RPMI8226 (cell line): Measurements from ENCODE around the gene ENAM.
"Not testable (repeated sequence)": the region's sequence is repeated elsewhere in the genome, so short reads cannot be mapped to it uniquely, and the experiment has no call there.

ENCODE experiments used
- DNase-seq: peaks from one replicate; pipeline ENCODE4 v3.0.0-alpha.2; 2015

Gene ENAM

DNA sequence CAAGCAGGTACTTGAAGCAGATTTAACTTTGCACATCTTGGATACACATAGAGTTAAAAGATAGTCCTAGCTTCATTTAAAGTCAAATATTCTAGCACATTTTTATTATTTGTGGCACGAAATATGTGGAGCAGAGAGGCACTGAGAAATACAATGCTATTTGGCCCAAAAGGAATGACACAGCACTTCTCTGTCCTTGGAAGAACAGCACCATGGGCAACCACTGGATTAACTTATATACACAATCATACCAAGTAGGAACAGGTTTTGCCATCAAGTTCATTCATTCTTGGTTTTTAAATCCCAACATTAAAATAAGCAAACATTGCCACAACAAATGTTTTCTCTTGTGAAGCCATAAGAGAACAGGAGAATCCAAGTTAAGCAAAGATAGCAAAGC is 924 bp upstream of the ENAM start:
- DNase-seq, result no peak

- no peak for DNase-seq
Observed at GRCh38 chr4:70629469-70630090, 1.0 kb downstream of the ENAM start.

DNA sequence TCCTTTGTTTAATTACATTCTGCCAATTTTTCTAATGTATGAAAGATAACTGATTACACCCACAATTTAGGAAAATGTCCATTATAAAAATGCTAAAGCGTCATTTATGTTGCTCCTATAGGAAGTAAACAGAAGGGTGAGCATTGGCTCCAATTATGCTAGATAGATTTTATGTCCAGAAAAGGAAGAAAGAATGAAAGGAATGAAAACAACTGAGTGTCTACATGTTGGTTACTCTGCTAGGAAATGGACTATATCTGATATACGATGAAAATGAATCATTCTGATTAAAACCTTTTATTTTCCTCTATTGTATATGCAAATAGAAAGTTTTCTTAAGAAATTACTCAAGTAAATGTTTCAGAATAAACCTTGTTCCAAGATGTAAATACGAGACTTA is 1.6 kb downstream of the ENAM start:
- DNase-seq, result no peak

- no peak for DNase-seq
Observed at GRCh38 chr4:70632028-70632427, 3.5 kb downstream of the ENAM start.

- no peak for DNase-seq
Observed at GRCh38 chr4:70634482-70634881, 5.9 kb downstream of the ENAM start.

GRCh38 chr4:70637239-70637913 is 8.8 kb downstream of the ENAM start:
- no peak for DNase-seq

DNA sequence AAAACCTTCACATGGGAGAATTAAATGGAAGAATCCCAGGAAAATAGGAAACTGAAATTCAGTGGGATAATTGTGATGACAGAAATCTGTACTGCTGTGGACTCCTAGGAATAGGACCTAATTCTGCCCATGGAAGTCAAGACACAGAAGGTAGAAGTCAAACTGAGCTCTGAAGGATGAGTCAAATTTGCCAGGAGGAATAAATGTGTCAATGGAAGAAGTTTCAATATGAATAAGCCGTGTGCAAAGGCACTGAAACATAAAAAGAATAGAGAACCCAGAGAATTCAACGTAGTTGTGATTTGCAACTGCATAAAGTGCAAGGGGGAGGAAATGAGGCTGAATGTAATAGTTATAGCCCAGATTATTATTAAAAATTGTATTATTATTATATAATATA is 11.6 kb downstream of the ENAM start:
- DNase-seq, result no peak

GRCh38 chr4:70650741-70651140 is 22.2 kb downstream of the ENAM start:
- not testable (repeated sequence) for DNase-seq

DNA sequence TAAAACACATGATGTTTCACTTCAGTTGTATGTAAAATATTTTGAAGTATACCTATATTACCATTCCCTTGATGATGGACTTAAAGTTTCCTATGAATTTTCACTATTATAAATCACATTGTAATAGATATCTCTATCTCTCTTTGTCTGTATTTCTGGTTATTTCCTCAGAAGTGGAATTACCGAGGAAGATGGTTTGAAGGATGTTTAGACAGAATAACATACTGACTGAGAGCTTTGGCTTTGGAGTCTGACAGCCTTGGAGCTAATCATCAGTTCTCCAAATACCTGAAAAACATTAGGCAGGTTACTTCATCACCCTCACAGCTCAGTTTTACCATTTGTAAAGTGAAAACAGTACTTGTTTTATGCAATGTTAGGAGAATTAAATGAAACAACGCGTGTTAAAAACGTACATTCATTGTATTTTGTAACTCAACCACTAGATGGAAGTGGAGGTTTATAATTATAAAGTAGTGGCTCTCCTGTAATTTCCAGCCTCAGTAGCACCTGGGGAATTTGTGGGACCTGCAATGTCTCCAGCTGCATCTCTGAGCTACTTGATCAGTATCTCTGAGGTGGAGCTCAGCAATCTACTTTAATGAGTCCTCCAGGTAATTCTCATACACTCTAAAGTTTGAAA is 23.4 kb downstream of the ENAM start:
- DNase-seq, result peak; percentile 27

DNA sequence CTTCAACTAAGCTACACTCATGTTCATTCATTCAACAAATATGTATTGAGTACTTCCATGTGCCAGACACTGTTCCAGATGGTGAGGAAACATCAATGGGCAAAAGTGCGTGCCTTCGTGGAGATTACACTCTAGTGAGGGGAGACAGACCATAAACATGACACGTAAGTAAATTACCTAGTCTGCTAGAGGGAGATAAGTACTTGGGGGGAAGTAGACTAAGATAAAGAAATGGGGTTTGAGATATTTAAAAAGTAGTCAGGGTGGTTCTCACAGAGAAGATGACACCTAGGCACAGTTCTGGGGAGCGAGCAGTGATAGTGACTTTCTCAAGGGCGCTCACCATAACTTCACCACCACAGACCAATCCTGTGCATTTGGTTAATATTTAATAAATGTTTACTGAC is 26.1 kb downstream of the ENAM start:
- DNase-seq, result no peak

GRCh38 chr4:70657326-70657725 is 28.8 kb downstream of the ENAM start:
- DNase-seq, result no peak

- DNase-seq, result no peak
Observed at GRCh38 chr4:70658418-70658817, 29.9 kb downstream of the ENAM start.

- DNase-seq, result peak; percentile 52
Observed at GRCh38 chr4:70660106-70660505, 31.6 kb downstream of the ENAM start.

DNA sequence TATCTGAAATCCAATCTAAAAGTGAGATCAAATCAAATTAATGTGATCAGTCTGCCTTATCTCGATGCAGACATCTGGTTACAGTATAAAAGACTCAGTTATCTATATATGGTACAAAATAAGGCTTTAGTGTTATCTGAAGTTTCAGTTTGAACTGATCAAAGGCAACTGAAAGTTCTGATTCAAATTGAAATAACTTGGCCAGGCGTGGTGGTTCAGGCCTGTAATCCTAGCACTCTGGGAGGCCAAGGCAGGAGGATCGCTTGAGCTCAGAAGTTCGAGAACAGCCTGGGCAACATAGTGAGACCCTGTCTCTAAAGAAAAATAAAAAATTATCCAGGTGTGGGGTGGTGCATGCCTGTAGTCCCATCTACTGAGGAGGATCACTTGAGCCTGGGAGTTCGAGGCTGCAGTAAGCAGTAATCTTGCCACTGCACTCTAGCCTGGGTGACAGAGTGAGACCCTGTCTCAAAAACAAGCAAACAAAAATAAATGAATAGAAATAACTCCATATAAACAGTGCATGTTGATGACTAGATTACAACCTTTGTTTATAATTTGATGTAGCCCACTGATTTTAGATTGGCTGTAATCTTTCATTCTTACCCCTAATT is 32.9 kb downstream of the ENAM start:
- not testable (repeated sequence) for DNase-seq

DNA sequence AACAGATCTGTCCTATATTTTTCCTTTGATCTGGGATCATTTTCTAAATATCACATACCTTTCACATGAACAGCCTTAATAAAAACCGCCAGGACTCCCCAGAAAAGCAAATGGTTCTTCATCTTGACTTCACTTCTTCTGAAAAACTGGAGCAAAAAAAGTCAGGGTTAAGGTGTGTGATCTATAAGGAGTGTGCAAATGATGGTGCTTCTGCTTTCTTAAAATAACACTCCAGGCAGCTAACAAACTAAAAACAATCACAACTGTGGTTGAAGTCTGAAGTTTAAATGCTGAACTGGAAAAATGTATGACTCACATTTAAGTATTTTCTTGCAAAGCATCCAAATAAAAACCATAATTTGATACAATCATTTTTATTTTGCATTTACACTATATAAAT is 37.8 kb downstream of the ENAM start, which contains the start of gene JCHAIN:
TSS of gene JCHAIN (minus strand) at position 140 of the 400 bp plus-strand sequence. CDS start at position 122, 18 bp downstream.
- peak; percentile 69 for DNase-seq

DNA sequence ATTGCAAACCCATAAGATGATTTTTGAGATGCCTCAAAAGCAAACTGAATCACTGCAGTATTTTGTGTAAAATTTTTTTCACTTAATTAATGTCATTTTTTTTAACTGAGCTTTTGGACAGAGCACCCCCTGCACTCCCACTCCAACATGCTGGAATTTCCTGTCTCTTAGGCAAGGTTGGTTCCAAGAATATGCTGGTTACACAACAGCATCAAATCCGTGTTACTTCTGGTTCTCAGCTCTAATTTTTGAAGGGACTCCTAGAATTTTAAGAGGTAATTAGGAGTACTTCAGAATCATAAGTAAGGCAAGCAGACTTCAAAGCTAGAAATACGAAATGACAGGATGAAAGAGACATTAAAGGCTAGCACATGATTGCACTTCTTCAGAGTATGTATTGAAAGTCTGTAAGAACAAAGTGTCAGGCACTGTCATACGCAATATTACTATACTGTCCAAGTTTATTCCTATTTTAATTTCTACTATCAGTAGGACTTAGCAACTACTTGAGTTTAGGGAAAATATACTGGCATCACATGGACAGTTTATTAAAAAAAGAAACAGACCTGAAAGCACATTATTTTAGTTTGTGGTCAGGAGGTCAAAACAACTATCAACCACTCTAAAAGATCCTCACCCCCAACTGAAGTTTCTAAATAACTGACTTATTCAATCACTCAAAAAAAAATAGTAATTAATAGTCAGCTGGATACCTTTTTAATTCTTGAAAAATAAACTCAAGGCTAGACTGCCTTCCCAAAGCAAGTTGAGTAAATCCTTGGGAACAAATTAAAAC is 39.4 kb downstream of the ENAM start:
- DNase-seq, result no peak

DNA sequence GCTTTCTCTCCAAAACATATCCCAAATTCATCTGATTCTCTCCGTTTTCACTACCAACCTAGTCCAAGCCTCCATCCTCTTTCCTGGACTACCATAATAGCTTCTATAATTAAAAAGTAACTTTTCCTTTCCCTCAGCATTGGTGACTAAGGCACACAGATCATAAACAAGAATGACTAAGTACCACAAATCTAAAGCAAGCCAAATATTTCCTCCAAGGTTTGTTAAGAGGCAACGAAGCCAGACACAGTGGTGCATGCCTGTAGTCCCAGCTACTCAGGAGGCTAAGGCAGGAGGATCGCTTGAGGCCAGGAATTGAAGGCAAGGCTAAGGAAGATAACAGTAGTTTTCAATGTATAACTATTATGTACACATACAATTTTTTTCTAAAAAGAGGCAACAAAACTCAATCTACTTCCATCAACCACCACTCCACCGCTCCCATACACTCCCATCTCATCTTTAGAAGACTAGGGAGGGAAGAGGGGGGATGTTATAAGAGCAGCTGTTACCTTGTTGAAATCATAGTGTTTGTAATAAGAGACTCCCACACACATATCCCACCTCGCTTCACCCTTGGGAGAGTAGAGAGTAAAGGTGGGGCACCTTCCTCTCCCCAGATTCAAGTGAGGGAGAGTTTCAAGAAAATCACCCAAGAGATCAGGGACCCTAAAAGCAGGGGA is 41.9 kb downstream of the ENAM start:
- DNase-seq, result no peak

- no peak for DNase-seq
Observed at GRCh38 chr4:70671091-70671490, 42.5 kb downstream of the ENAM start.

DNA sequence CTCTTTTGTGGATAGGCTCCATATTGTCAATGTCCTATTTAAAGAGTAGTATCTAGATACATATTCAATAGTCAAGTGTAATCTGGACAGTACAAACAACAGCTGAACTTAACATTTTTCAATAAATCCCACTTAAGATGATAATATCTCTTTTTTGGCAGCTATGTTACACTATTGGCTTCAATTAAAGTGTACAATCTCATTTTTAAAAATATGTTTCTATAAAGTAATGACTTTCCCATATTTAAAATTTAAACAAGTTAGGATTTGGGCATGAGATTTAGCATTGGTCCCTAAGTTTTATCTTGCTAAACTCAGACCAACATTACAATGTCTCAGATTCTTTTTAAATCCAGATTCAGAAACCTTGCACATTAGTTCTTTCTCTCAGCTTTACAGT is 45.6 kb downstream of the ENAM start:
- DNase-seq, result no peak

DNA sequence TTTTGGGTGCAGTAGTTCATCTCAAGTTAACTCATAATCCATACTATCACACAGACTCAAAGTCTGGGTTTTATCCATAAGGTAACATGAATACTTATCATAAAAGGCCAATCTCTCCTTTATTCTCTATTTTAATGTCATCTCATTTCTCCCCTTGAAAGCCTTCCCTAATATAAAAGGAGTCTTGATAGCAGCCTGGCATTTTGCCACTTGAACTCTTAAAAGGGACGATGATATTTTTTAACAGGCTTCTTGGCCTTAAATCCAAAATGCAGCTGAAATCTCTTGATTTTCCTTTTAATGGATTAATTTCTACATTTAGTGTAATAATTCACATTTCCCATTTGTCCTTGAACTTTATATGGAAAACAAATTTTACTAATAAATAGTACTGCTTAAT is 46.2 kb downstream of the ENAM start:
- DNase-seq, result no peak

- DNase-seq, result no peak
Observed at GRCh38 chr4:70676554-70677090, 48.1 kb downstream of the ENAM start.

- DNase-seq, result peak; percentile 82
Observed at GRCh38 chr4:70678383-70678999, 49.9 kb downstream of the ENAM start.
